Measurements from ENCODE around the gene RPA1.
A peak's percentile ranks its signal among the peaks of the same experiment; 100 is the strongest.
"Not testable (repeated sequence)": the region's sequence is repeated elsewhere in the genome, so short reads cannot be mapped to it uniquely, and the experiment has no call there.

The RPA1 gene

GRCh38 chr17:1829592-1830257, at the start of gene RPA1, which contains the start of gene SMYD4:
Gene RPA1 (plus strand): TSS chr17:1830005. CDS start chr17:1830094, 89 bp downstream.
Gene SMYD4 (minus strand): TSS chr17:1829902. CDS start chr17:1827994, 1,908 bp downstream.
- peak; percentile 93 for DNase-seq

- DNase-seq = no peak
Observed at GRCh38 chr17:1782171-1782567, 47.6 kb upstream of the RPA1 start.

GRCh38 chr17:1783271-1783670, 46.5 kb upstream of the RPA1 start:
- no peak for DNase-seq

- DNase-seq = peak; percentile 68
Observed at GRCh38 chr17:1783834-1784611, 45.8 kb upstream of the RPA1 start.

GRCh38 chr17:1785930-1786329, 43.9 kb upstream of the RPA1 start:
- DNase-seq = no peak

- DNase-seq = no peak
Observed at GRCh38 chr17:1786708-1787107, 43.1 kb upstream of the RPA1 start.

GRCh38 chr17:1787301-1787902, 42.4 kb upstream of the RPA1 start:
- no peak for DNase-seq

GRCh38 chr17:1789936-1790335, 39.9 kb upstream of the RPA1 start:
- no peak for DNase-seq

GRCh38 chr17:1792495-1793446, 37.0 kb upstream of the RPA1 start:
- no peak for DNase-seq

GRCh38 chr17:1793447-1793806, 36.4 kb upstream of the RPA1 start:
- DNase-seq = no peak

GRCh38 chr17:1796800-1797199, 33.0 kb upstream of the RPA1 start:
- no peak for DNase-seq

- no peak for DNase-seq
Observed at GRCh38 chr17:1797323-1797722, 32.5 kb upstream of the RPA1 start.

- not testable (repeated sequence) for DNase-seq
Observed at GRCh38 chr17:1797846-1798245, 32.0 kb upstream of the RPA1 start.

GRCh38 chr17:1800240-1800639, 29.6 kb upstream of the RPA1 start:
- no peak for DNase-seq

GRCh38 chr17:1800712-1801111, 29.1 kb upstream of the RPA1 start:
- DNase-seq = no peak

GRCh38 chr17:1802429-1802828, 27.4 kb upstream of the RPA1 start:
- no peak for DNase-seq

GRCh38 chr17:1803280-1803679, 26.5 kb upstream of the RPA1 start:
- DNase-seq = no peak

GRCh38 chr17:1807890-1808289, 21.9 kb upstream of the RPA1 start:
- DNase-seq = no peak

GRCh38 chr17:1808644-1809043, 21.2 kb upstream of the RPA1 start:
- DNase-seq = no peak

GRCh38 chr17:1809815-1810214, 20.0 kb upstream of the RPA1 start:
- not testable (repeated sequence) for DNase-seq

GRCh38 chr17:1810450-1811103, 19.2 kb upstream of the RPA1 start:
- DNase-seq = no peak

- no peak for DNase-seq
Observed at GRCh38 chr17:1813088-1813487, 16.7 kb upstream of the RPA1 start.
